GM21515 (cell line): Measurements from ENCODE around the gene COX5B.

Experiments used
- ATAC-seq: cut with Tn5 transposase; IDR thresholded peaks from one replicate; pipeline ENCODE4 v1.9.1; 2021; ENCODE audit not compliant: unreplicated experiment

The COX5B gene

DNA sequence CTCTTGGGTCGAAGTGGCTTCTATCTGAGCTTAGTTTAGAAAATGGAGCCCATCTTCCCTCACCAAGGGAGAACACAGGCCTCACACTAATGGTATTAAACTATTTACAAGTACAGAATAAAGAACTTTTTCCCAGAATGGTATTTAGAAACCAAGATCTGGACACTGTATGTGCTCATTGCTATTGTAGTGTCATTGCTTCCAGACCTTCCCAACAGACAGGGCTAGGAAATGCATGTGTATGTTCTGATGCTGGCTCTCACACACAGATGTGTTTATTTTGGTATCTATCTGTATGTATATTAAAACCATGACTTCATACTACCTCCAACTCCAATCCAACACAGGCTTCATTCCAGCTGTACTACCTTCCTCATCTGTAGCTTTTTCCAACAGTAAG lies 8.0 kb downstream of the COX5B start:
- ATAC-seq = no peak

DNA sequence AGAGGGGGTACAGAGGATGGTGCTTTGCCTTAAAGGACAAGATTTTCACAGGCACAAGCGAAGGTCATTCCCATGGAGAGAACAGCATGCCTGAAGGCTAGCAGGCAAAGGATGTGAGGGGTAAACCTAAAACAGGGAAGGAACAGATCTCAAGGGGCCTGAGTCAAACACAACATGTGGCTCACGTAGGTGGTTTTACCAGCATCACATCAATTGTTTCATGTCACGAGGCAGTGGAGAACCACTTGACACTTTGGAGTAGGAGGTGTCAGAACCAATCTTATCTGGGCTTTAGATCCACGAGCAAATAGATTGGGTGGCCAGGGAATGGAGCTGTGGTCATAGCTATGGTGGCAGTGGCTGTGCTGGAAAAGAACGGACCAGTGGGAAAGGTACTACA lies 8.4 kb downstream of the COX5B start:
- no peak for ATAC-seq

DNA sequence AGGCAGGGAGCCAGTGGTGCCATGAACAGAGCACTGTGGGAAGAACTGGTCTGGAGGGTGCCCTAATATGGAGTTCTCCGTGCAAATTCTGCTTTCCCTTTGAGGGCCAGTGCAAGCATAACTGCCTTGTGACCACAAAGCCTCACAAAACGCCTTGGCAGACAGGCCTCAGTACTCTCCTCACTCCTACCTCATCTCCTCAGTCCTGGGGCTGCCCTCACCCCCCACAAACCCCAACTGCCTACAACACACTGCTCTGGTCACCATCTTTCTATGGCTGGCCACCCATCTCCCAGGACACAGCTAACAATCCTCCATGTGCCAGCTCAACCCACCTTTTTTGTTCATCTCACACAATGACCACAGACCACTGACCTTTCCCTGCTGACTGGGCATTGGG lies 8.9 kb downstream of the COX5B start:
- ATAC-seq = no peak

DNA sequence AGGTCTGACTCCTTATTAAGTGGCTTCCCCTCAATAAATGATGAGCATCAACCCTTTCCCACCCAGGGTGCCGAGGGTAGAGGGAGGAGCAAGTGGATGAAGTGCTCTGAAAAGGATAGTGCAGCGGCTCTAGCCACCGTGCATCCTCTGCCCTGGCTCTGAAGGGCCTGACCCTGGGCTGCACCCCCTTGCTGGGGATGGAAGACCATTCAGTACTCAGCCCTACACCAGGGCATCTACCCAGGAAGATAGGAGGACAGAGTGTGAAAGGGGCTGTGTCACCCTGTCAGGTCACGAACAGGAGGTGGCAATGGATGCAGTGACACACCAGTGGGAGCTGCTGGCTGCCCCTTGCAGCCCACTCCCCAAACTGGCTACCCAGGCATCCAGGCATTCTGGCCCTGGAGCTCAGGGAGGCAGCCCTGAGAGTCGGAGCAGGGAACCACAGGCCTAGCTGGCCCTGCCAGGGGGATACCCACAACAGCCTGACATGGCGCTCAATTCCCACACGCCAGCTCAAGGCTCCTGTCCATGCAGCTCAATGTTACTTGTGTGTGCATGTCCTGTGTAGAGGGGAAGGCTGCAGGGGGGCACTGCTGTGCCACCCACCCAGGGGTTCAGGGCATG lies 10.4 kb downstream of the COX5B start:
- no peak for ATAC-seq

DNA sequence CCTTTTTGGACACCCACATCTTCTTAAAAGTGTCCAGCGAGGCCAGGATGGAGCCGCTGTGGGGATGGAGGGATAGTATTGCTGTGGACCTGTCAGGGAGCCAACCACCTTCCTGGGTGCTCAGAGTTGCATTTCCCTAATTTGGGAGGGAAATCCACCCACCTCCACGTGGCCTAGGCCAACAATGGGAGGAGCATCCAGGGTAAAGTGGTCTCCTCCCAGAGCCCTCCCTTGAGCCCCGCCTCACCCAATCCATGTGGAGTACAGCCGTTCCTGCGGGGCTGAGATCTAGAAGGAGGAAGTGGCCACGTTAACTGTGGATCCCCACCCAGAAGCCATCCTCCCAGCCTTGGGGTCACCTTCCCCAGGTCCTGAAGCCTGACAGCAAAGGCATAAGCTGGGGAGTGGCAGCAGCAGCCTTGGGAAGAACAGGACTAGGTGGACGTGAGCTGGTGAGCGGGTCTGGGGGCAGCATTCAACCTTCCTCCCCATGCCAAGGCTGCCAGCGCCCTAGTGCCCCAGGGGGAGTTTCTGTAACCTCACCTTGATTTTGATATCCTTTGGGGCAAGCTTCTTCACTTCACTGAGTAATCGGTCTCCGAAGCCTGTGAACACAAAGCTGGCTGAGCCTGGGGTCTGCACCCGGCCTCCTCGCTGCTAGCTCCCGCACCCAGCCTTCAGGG lies 11.2 kb downstream of the COX5B start:
- ATAC-seq = no peak

DNA sequence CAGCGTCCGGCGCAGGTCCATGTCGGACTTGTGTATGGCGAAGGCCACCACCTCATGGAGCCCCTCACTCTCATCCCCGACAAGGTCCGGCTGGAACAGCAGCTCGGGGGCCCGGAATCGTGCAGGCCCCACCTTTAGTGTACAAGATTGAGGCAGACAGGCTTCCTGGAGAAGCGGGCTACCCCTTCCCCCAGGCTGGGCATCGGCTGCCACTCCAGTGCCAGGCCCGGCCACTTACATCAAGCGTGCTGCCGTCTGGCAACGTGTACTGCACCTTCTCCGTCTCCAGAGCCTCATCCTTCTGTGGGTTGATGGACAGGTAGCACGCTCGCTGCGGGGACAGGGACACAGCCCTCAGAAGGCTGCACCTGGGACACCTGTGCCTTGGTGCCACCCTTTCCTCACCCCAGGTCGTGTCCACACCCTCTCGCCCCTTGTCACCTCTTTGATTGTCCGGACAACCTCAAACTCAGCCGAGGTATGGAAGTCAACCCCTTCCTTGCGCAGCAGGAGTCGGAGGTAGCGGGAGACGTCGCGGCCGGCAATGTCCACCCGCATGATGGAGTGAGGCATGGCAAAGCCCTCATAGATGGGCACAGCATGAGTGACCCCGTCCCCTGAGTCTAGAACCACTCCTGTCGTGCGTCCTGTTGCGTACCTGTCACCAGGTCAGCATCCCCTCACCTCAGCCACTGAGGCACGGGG lies 12.3 kb downstream of the COX5B start:
- no peak for ATAC-seq

DNA sequence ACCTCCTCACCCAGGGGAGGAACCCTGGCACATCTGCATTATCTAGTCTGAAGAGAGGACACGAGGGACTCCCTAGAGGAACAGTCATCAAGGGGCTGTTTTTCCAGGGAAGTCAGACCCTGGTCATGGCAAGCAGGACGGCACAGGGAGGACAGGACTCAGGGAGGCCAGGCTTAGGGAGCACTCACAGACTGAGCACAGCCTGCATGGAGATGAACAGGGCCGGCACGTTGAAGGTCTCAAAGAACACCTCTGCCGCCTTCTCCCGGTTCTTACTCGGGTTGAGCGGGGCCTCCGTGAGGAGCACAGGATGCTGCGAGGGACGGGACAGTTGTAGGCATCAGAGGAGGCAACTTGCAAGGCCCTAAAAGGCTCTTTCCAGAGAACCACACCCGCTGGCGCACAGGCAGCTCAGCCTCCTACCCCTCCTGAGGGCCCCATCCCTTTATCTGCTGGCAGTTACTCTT lies 12.9 kb downstream of the COX5B start:
- no peak for ATAC-seq

DNA sequence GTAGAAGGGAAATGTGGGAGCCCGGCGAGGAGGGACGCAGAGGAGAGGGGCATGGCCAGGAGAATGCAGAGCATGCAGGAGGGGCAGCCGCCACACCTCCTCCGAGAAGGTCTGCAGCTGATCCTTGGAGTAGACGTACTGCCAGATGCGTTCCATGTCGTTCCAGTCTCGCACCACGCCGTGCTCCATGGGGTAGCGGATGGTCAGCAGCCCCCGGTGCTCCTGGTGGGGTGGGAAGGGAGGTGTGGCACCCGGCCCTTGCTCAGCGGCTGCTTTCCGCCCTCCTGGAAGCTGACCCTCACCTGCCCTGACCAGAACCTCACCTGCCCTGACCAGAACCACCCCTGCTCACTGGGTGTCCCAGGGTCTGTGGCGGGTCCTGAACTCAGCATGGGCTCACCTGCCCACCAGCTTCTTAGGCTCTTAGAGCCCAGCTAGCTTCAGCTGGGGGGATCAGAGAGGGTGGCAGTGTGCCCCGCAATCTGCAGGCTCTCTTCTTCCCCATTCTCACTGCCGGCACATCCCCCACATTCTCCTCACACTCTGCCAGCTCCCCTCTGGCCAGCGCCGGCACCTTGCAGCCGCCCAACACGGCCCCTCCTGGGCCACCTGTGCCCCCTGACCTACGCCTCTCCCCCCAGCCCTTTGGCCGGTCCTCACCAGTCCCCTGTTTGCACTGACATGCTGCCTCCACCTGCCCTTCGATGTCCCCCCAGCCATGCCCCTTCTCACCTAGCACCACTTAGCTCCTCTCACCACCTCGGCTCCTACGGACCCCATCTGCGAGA lies 13.6 kb downstream of the COX5B start:
- ATAC-seq = no peak

DNA sequence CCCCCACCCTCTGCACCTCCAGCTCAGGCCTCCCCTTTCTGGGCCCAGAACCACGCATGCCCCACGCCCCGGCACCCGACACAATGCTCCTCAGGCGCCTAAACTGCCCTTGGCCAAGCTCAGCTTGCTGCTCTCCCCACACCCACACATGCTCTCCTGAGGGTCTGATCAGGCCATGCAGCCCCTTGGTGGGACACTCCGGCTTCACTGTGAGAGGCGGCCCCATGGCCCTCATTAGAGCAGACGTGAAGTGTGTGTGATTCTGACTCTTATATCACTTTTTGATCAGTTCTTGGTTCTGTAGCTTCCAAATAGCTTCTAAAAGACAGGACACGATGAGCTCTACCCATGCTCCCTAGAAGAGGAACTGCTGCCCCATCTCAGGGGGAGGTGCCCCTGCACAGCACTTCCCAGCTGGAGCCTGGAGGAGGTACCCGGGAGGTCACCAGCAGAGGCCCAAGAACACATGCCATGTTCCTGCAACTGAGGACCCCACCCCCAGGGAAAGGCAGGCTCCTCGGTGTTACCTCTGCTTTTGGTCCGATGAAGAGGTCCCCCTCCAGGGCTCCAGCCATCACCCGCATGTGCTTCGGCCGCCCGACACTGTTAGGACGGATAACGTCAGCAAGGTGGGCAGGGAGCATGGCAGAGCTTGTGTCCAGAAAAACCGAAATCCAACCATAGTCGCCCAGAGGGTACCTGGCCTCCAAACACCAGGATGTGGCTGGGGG lies 14.3 kb downstream of the COX5B start:
- ATAC-seq = no peak

DNA sequence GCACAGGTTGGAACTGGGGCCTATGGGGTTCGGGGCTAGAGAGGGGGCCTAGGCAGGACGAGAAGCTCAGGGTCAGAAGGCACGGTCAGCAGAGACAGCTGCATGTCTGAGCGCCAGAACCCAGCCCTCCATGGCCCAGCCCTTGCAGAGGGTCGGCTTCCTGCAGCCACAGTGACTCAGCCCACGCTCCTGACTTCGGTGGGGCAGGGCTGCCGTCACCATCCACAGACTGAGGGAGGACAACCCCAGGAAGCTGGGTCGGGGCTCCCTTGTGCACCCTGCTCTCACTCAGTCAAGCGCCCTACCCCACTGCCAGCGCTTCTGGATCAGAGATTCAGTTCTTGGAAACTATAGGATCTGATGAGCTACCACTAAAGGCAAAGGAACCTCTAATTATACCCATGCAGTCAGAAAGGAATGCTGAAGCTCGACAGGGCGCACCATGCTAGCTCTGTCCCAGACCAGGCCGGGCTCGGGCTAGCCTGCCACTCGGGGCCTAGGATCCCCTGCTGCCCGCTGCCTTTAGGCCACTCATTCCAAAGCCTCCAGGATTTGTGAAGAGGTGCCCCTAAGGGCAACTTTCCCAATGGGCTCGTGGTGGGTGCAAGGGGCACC lies 15.0 kb downstream of the COX5B start:
- no peak for ATAC-seq

DNA sequence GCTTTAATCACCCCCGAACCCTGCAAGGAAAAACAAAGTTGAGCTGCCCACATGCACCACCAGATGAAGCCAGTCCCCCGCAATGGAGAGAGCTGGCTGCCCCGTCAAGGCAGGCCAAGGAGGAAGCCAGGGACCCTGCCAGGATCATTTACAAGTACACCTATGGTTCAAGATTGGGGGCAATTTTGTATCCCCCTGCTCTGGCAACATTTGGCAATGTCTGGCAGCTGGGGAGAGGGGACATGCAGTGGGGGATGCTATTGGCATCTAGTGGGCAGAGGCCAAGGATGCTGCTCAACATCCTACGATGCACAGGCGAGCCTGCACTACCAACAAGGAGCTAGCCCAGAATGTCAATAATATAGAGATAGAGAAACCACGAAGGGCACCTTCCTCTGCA lies 16.1 kb downstream of the COX5B start:
- ATAC-seq = no peak

DNA sequence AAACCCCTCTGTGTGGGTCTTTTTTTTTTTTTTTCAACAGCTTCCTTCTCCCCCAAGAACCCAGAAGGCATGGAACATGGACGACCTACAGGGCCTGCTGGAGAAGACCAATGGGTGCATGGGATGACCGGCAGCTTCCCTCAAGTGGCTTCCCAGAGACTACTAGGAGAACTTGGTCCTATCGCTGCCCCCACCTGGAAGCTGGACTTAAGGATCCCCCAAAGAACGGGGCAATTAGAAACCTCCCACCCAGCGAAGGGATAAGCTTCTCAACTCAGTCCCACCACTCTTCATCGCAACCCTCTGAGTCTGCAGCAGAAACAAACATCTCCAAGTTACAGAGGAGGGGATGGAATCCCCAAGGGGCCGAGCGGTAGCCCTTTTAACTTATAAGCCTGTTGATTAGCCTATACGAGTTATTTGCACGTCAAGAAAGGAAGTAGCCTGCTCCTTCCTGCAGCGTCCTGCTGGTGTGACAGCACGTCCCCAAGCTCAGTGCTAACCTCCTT lies 16.6 kb downstream of the COX5B start:
- no peak for ATAC-seq

DNA sequence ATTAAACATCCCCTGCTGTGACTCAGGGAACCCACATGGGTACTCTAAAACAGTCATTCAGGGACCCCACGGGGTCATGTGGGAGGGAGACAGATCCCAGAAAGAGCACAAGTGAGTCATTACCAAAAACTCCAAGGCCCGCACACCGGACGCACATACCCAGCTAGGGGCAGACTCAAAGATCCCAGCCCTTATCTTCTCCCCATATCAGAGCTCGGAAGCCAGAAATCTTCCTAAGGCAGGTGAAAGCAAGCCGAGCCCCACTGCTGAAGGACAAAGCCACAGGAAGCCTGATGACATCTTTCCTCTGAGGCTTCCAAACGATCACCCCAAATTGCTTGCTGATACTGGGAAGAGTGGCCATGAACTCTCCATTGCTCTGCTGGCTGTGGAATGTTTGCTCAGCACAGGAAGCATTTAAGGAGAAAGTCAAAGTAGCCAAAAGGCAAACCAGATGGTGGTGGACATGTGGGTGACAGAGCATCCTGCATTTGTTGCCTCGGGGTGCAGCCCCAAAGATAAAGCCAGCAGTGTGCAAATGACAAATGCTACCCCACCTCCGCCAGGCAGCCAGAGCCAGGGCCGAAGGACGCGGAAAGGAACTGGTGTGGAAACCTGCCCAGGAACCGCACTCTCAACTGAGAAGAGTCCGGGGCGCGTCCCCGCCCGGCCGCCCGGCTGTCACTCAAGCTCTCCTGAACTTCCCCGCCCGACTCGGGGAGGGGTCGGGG lies 17.2 kb downstream of the COX5B start:
- ATAC-seq = peak; percentile 45

DNA sequence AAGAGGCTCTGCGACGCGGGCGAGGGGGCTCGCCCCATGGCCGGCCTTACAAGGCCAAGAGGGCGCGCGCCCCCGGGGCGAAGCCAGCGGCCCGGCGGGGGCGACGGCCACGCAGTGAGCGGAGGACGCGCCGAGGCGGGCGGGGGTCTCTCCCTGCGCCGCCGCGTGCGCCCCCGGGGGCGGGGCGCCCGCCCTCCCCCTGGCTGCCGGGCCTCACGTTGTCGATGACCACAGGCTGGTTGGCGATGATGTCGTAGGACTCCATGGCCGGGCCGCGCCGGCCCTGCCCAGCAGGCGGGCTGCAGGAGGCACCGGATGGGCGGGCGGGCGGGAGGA lies 17.7 kb downstream of the COX5B start:
- no peak for ATAC-seq

DNA sequence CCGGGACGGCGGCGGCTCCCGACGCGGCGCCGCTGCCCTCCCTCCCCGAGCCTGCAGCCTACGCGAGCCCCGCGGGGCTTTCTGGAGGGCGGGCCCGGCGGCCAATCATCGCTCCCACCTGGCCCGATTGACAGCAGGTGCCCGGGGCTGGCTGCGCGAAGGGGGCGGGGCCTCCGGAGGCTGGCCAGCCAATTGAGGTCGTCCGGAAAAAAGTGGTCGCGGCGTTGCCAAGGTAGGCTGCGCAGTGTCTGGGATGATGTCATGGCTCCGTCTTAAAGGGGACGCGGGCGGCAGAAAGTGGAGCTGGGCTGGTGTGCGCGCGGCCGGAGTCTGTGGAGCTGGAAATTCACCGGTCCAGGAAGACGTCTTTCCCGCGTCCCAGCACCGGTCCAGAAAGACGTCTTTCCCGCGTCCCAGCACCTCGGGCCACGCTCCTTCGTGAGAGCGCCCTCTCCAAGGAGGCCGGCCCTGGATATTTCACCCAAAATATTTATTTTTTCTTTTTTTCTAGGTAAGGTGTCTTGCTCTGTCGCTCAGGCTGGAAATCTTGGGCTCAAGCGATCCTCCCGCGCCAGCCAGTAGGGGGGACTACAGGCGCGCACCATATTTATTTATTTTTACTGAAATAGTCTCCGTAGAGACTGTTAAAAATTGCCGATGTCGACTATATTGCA lies 18.2 kb downstream of the COX5B start, which contains the start of gene ACTR1B:
ACTR1B (minus strand) TSS at position 83 of the 674 bp plus-strand sequence. CDS start 154 bp downstream, outside the sequence.
- peak; percentile 85 for ATAC-seq

DNA sequence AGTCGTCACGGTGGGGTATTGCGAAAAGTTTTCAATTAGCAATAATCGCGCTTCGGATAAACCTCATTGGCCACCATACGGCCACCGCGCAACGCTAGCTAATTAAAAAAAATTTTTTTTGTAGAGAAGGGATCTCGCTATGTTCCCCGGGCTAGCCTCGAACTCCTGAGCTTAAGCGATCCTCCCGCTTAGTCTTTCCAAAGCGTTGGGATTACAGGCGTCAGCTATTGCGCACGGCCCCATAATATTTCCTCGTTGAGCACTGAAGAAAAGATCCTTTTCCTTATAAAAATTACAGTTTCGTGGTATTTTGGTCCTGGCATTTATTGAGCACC lies 18.7 kb downstream of the COX5B start:
- ATAC-seq = no peak

DNA sequence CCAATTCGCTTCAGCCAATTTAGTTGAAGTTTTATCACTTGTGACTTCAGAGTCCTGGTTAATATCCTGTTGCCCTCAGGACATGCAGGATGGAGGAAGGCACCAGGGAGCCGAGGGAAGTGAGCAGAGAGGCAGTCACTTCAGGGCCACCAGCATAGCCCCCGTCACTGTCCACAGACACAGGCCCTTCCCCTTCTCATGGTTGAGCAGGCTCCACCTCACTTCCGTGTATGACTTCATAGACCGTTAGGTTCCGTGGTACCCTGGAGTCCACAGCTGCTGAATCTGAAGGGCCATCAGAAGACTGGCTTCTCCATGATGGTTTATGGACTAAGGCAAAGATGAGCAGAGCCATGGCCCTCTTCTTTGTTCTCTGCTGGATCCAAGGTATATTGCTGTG lies 23.6 kb downstream of the COX5B start, which contains the start of gene C2orf92:
C2orf92 (plus strand) TSS at position 266 of the 400 bp plus-strand sequence; CDS start at position 342, 76 bp downstream.
- ATAC-seq = no peak

DNA sequence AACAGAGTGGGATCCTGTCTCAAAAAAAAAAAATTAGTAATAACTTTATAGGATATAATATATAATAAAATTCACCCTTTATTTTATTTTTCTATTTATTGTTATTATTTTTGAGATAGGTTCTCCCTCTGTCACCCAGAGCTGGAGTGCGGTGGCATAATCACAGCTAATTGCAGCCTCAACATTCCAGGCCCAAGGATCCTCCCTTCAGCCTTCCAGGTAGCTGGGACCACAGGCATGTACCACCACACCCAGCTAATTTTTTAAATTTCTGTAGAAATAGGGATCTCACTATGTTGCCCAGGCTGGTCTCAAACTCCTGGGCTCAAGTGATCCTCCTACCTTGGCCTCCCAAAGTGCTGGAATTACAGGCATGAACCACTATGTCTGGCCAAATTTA lies 24.6 kb downstream of the COX5B start:
- ATAC-seq = no peak

DNA sequence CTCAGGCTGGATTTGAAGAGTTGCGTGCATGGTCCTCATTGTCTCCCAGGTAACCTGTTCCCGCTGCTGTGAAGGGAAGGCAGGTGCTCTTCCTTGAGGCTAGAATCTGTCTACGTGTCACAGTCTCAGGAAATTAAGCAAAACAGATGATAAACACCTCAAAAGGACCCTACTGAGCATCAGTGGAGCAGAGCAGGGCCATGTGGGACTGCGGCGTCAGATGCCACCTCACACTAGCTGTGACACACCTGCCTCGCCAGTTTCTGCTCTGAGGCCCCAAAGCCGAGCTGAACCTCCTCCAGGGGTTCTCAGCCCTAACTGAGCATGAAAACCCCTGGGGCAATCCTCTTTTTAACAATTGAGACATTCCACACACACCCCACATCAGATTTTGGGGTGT lies 25.7 kb downstream of the COX5B start:
- ATAC-seq = no peak
